ENCODE data around the gene ANKUB1.
A peak's percentile ranks its signal among the peaks of the same experiment; 100 is the strongest.
"Not testable (repeated sequence)": the region's sequence is repeated elsewhere in the genome, so short reads cannot be mapped to it uniquely, and the experiment has no call there.

The ANKUB1 gene, protein sequence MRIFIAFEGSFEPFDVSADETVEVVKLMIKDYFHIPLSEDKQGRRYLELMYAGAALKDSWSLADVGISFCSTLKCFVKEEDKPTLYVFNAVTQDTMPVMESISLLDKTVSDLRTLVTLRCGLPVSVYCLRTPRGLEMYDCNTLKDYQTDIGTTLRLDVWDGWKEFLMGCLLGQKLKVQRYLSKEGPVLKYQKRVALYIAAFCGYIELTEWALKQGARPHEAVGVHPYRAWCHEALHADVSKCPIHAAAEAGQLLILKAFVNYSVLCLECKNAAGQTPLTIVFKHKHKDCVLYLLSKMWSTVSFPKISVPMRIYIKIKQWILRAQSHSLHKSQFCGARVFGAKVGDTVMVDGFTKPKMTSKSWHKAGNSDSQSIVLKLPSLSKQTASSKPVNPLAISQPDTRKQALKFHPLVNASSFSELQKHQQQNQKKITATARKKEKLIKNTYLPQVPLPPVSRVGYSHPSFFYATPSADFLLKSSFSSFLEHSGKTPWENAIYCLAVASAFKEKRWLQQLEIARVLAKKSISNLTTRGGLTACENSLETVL

GRCh38 chr3:149792452-149793270 lies at the start of gene ANKUB1:
ANKUB1 (minus strand) TSS chr3:149792554; CDS start chr3:149792366, 188 bp downstream.
- no peaks in the 10 kb centered on the region for H3K27me3 ChIP-seq (ENCODE audit: low read depth)
- no peaks in the 10 kb centered on the region for H3K9me3 ChIP-seq
- peak within 1 kb of the TSS; percentile 3; the same call in 1 of the 2 replicates for H3K4me3 ChIP-seq
- in situ Hi-C loops (cut with MboI; ENCODE audit: low sequenced_read_pairs) = no loop called here
- peak; percentile 61 to 95 for DNase-seq (ENCODE audit: low spot score in 2 of 2)
- H3K36me3 ChIP-seq (replicated peaks) = no peaks in the 10 kb centered on the region
- H3K4me1 ChIP-seq = peaks cover 32% of the 10 kb centered on the region

- H3K9me3 ChIP-seq = peaks cover 15% of the 10 kb centered on the region
- no peaks in the 10 kb centered on the region for H3K27me3 ChIP-seq (ENCODE audit: low read depth)
- DNase-seq (ENCODE audit: low spot score in 2 of 2) = no peak
- no peak overlapping the region for H3K4me3 ChIP-seq
- in situ Hi-C loops (cut with MboI; ENCODE audit: low sequenced_read_pairs) = no loop called here
- H3K4me1 ChIP-seq = no peaks in the 10 kb centered on the region
- no peaks in the 10 kb centered on the region; the same call in 1 of the 2 replicates for H3K36me3 ChIP-seq (replicated peaks)
Measured at GRCh38 chr3:149839896-149840295, 47.5 kb upstream of the ANKUB1 start.

DNA sequence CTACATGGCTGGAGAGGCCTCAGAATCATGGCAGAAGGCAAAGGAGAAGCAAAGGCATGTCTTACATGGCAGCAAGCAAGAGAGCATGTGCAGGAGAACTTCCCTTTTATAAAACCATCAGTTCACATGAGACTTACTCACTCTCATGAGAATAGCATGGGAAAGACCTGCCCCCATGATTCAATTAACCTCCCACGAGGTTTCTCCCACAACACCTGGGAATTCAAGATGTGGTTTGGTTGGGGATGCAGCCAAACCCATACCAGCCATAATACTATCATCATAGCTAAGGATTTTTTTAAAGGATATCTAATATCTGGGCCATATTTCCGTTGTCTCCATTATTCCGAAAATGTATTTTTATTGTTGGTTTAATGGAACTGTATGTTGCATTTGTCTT lies 47.1 kb upstream of the ANKUB1 start:
- H3K27me3 ChIP-seq (ENCODE audit: low read depth); H3K4me3 ChIP-seq; H3K36me3 ChIP-seq (replicated peaks); H3K4me1 ChIP-seq; in situ Hi-C loops (cut with MboI; ENCODE audit: low sequenced_read_pairs); DNase-seq (ENCODE audit: low spot score in 2 of 2): not testable (repeated sequence)
- H3K9me3 ChIP-seq = peaks cover 15% of the 10 kb centered on the region

- in situ Hi-C loops (cut with MboI; ENCODE audit: low sequenced_read_pairs); H3K4me1 ChIP-seq; DNase-seq (ENCODE audit: low spot score in 2 of 2); H3K27me3 ChIP-seq (ENCODE audit: low read depth); H3K36me3 ChIP-seq (replicated peaks); H3K4me3 ChIP-seq: not testable (repeated sequence)
- peaks cover 17% of the 10 kb centered on the region for H3K9me3 ChIP-seq
Measured at GRCh38 chr3:149838491-149838890, 46.1 kb upstream of the ANKUB1 start.

DNA sequence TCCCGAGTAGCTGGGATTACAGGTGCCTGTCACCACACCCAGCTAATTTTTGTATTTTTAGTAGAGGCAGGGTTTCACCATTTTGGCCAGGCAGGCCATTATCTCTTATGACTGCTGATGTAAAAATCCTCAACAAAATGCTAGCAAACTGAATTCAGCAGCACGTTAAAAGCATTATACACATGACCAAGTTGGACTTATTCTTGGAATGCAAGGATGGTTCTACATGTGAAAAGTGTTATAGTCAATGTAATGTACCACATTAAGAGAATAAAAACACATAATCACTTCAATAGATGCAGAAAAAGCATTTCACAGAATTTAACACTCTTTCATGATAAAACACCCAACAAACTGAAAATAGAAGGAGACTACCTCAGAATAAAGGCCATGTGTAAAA lies 40.9 kb upstream of the ANKUB1 start:
- H3K4me3 ChIP-seq = no peak overlapping the region
- H3K36me3 ChIP-seq (replicated peaks) = peaks cover 1% of the 10 kb centered on the region
- no peak for DNase-seq (ENCODE audit: low spot score in 2 of 2)
- H3K9me3 ChIP-seq = peaks cover 39% of the 10 kb centered on the region
- no peaks in the 10 kb centered on the region for H3K4me1 ChIP-seq
- in situ Hi-C loops (cut with MboI; ENCODE audit: low sequenced_read_pairs) = no loop called here
- H3K27me3 ChIP-seq (ENCODE audit: low read depth) = no peaks in the 10 kb centered on the region

- H3K9me3 ChIP-seq = peaks cover 30% of the 10 kb centered on the region
- H3K27me3 ChIP-seq (ENCODE audit: low read depth) = no peaks in the 10 kb centered on the region
- no peak overlapping the region for H3K4me3 ChIP-seq
- DNase-seq (ENCODE audit: low spot score in 2 of 2) = no peak
- in situ Hi-C loops (cut with MboI; ENCODE audit: low sequenced_read_pairs) = no loop called here
- H3K4me1 ChIP-seq = no peaks in the 10 kb centered on the region
- H3K36me3 ChIP-seq (replicated peaks) = peaks cover 2% of the 10 kb centered on the region
Measured at GRCh38 chr3:149832086-149832485, 39.7 kb upstream of the ANKUB1 start.

- Histone ChIP-seq H3K36me3 (replicated peaks) (peaks cover 2% of the 10 kb centered on the region; the same call in 1 of the 2 replicates), H3K27me3 (ENCODE audit: low read depth) (no peaks in the 10 kb centered on the region), H3K4me3 (no peak overlapping the region), H3K9me3 (peaks cover 30% of the 10 kb centered on the region), H3K4me1 (no peaks in the 10 kb centered on the region; the same call in 1 of the 2 replicates)
- no peak for DNase-seq (ENCODE audit: low spot score in 2 of 2)
- in situ Hi-C loops (cut with MboI; ENCODE audit: low sequenced_read_pairs) = no loop called here
Measured at GRCh38 chr3:149831321-149831720, 39.0 kb upstream of the ANKUB1 start.

GRCh38 chr3:149830902-149831301 lies 38.5 kb upstream of the ANKUB1 start:
- no peak overlapping the region for H3K4me3 ChIP-seq
- no peaks in the 10 kb centered on the region for H3K27me3 ChIP-seq (ENCODE audit: low read depth)
- in situ Hi-C loops (cut with MboI; ENCODE audit: low sequenced_read_pairs) = no loop called here
- DNase-seq (ENCODE audit: low spot score in 2 of 2) = no peak
- peaks cover 2% of the 10 kb centered on the region; the same call in 1 of the 2 replicates for H3K36me3 ChIP-seq (replicated peaks)
- H3K4me1 ChIP-seq = peaks cover 3% of the 10 kb centered on the region
- peaks cover 30% of the 10 kb centered on the region for H3K9me3 ChIP-seq

DNA sequence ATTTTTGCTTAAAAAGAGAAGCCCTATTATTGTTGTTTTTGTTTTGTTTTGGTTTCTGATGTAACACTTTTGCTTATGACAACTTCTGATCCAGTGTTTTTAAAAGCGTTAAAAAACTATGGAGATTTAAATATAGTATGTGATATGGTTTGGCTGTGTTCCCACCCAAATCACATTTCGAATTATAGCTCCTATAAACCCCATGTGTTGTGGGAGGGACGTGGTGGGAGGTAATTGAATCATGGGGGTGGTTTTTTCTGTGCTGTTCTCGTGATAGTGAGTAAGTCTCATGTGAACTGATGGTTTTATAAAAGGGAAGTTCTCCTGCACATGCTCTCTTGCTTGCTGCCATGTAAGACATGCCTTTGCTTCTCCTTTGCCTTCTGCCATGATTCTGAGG lies 37.3 kb upstream of the ANKUB1 start:
- H3K36me3 ChIP-seq (replicated peaks); H3K4me1 ChIP-seq; DNase-seq (ENCODE audit: low spot score in 2 of 2); H3K4me3 ChIP-seq; in situ Hi-C loops (cut with MboI; ENCODE audit: low sequenced_read_pairs); H3K27me3 ChIP-seq (ENCODE audit: low read depth): not testable (repeated sequence)
- H3K9me3 ChIP-seq = peaks cover 27% of the 10 kb centered on the region

- 0 out of 2 replicates have a peak, but pooled peaks cover 2% of the 10 kb centered on the region for H3K36me3 ChIP-seq (replicated peaks)
- H3K9me3 ChIP-seq = peaks cover 24% of the 10 kb centered on the region
- H3K4me3 ChIP-seq = no peak overlapping the region
- DNase-seq (ENCODE audit: low spot score in 2 of 2) = no peak
- peaks cover 6% of the 10 kb centered on the region for H3K4me1 ChIP-seq
- no peaks in the 10 kb centered on the region for H3K27me3 ChIP-seq (ENCODE audit: low read depth)
- in situ Hi-C loops (cut with MboI; ENCODE audit: low sequenced_read_pairs) = no loop called here
Measured at GRCh38 chr3:149828390-149828789, 36.0 kb upstream of the ANKUB1 start.

DNA sequence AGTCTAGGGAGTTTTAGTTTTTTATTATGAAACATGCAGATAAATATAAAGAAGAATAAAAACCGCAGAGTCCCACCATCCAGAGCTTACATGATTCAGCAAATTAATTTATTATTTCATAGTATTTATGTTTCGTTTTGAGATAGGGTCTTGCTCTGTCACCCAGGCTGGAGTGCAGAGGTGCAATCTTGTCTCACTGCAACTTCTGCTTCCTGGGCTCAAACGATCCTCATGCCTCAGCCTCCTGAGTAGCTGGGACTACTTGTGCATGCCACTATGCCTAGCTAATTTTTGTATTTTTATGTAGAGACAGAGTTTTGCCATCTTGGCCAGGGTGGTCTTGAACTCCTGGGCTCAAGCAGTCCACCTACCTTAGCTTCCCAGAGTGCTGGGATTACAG lies 34.3 kb upstream of the ANKUB1 start:
- Histone ChIP-seq H3K27me3 (ENCODE audit: low read depth) (no peaks in the 10 kb centered on the region), H3K36me3 (replicated peaks) (0 out of 2 replicates have a peak, but pooled peaks cover 2% of the 10 kb centered on the region), H3K4me1 (peaks cover 6% of the 10 kb centered on the region), H3K4me3 (no peak overlapping the region), H3K9me3 (peaks cover 12% of the 10 kb centered on the region)
- in situ Hi-C loops (cut with MboI; ENCODE audit: low sequenced_read_pairs) = no loop called here
- no peak for DNase-seq (ENCODE audit: low spot score in 2 of 2)

GRCh38 chr3:149820183-149820582 lies 27.8 kb upstream of the ANKUB1 start:
- DNase-seq (ENCODE audit: low spot score in 2 of 2) = no peak
- H3K9me3 ChIP-seq = no peaks in the 10 kb centered on the region; the same call in 1 of the 2 replicates
- in situ Hi-C loops (cut with MboI; ENCODE audit: low sequenced_read_pairs) = no loop called here
- no peaks in the 10 kb centered on the region; the same call in 1 of the 2 replicates for H3K36me3 ChIP-seq (replicated peaks)
- H3K27me3 ChIP-seq (ENCODE audit: low read depth) = no peaks in the 10 kb centered on the region
- no peak overlapping the region for H3K4me3 ChIP-seq
- peaks cover 21% of the 10 kb centered on the region for H3K4me1 ChIP-seq

DNA sequence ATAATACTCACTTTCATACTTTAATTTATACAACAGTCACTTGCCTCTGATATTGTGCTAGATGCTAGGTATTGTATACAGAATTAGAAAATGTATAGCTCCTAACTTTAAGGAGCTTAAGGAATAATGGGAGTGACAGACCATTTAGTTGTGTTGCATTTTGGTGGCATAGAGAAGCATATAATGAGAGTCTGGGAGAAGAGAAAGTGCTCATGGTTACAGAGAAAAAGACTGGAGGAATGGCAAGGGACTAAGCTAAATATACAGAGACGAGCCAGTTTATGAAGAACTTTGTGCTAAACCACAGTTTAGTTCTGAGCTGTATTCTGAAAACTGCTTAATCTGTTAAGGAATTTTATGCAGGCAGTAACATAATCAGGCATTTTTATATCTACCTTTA lies 27.1 kb upstream of the ANKUB1 start:
- no peaks in the 10 kb centered on the region; the same call in 1 of the 2 replicates for H3K9me3 ChIP-seq
- peak in 1 of 2 experiments; percentile 78 for DNase-seq (ENCODE audit: low spot score in 2 of 2)
- no peaks in the 10 kb centered on the region; the same call in 1 of the 2 replicates for H3K36me3 ChIP-seq (replicated peaks)
- in situ Hi-C loops (cut with MboI; ENCODE audit: low sequenced_read_pairs) = no loop called here
- H3K4me1 ChIP-seq = peaks cover 28% of the 10 kb centered on the region
- no peaks in the 10 kb centered on the region for H3K27me3 ChIP-seq (ENCODE audit: low read depth)
- H3K4me3 ChIP-seq = no peak overlapping the region
